NCI-H774 (cell line): Measurements from ENCODE around the gene TBXAS1.
A peak's percentile ranks its signal among the peaks of the same experiment; 100 is the strongest.

Experiments
- DNase-seq: peaks from one replicate; lab custom pipeline; 2025; lab: John Stamatoyannopoulos, UW

TBXAS1 gene

DNA sequence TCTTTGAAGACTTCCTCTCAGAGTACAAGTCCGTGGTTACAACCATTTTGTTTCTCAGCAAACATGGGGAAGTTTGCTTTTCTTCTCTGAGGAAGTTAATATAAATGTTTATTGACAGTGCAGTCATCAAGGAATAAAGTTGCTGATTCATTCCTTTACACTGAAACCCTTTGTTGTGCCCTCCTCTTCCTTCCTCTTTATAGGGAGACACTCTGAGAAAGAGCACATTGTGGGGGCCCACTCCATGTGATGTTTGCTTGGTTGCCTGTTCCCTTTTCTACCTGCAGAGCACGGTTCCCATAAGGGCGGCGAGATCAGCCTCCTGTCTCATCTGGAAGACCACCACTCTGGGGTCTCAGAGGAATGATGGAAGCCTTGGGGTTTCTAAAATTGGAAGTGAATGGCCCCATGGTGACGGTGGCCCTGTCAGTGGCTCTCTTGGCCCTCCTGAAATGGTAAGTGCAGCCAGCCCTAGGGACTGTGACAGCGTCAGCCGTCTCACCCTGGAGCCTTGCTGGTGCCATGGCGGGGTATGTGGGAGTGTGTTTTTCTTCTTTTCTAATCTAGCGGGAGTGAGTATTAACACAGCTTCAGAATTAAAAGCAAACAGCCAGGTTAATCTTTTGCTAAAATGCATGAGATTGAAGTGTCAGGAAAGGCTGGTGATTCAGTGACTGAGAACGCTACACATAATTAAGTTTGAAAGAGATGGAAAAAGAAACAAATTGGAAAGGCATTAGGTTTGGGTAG, at the start of gene TBXAS1:
TBXAS1 (plus strand) TSS at position 240 of the 750 bp plus-strand sequence; CDS start at position 367, 127 bp downstream.
- DNase-seq = no peak

DNA sequence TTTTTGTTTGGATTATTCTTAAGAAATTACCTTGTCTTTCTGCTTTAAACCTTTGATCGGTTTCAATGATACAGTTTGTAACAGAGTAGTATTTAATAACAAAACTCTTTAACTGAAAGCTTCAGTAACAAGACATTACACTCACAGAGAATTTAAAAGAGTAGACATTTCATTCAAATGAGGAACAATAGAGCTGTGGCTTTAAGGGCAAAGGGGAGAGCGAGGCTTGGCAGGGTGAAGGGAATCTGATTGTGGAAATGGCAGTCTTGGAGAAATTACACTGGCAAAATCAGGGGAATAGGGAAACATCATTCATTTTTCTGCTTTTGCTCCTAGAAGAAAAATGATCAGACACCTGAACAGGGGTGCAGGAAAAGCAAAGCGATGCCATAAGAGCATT, 46.1 kb upstream of the TBXAS1 start:
- no peak for DNase-seq

DNA sequence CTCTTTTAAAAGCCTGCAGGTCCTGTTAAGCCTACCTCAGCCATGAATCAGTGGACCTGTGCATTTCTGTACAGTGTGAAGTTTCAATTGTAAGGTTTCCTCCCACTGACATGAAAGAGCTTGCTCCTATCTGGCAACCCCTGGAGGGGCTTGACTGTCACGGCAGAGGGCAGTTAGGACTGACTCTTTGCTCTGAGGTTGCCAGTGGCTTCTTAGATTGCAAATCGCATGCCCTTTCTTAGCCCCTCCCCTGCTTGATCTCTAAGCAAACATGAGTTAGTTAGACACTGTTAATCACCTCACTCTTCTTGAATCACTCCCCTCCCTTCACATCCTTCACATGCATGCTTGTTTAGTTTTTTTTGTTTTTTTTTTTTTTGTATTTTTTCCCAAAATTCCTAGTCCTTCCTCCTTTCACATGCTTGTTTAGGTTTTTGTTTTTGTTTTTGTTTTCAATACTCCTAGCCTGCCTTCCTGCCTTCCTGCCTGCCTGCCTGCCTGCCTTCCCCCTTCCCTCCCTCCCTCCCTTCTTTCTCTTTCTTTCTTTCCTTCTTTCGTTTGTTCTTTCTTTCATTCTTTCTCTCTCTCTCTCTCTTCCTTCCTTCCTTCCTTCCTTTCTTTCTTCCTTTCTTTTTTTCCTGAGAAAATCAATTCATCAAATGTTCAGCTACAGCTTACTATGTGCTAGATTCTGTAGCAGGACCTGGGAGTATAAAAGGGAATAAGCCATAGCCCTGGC, 45.2 kb upstream of the TBXAS1 start:
- DNase-seq = no peak

DNA sequence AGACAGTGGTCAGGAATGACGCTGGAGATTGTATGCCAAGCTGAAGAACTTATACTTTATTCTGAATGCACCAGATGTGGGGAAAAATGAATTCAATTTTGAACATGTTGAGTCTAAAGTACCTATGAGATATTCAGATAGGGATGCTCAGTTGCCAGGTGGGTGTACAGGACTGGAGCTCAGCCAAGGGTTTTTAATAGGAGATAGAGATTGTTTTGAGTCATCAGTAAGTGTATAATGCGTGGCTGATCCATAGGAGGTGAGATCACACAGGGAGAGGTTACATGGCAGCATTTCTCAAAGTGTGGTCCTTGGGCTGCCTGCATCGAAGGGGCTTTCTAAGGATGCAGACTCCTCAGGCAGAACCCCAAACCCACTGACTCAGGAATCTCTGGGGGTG, 44.4 kb upstream of the TBXAS1 start:
- DNase-seq = no peak

DNA sequence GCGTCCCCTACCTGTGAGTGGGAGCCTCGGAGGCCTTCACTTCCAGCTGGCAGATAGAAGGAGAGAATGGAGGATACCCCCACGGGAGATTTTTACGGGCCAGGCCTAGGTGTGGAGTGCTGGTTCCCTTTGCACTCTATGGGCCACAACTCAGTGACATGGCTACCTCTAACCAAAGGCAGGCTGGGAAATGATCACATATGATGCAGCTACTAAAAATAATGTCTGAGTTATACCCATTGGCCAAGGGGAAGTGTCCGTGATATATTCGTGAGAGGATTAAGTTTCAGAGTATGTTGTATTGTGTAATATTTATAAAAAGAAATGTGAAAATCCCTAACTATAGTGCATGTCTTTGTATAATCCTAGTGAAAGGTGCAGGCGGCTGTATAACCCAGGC, 37.7 kb upstream of the TBXAS1 start:
- DNase-seq = no peak

DNA sequence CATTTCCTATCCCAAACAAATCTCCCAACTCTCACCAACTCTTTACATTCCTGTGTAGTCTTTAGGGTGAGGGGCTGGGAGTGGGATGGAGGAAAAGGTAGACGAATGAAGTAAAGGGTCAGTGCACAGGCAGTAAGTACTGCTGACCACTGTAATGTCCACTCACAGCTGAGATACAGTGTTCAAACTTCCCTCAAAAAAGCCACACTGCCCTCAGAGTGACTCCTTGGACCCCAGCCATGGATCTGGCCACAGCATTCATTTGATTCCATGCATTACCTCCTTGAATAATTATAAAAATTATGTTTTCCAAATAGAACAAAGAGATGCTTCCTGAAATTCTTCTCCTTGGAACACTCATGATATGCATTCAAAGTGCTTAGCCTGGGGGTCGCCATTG, 31.5 kb upstream of the TBXAS1 start:
- DNase-seq = no peak

DNA sequence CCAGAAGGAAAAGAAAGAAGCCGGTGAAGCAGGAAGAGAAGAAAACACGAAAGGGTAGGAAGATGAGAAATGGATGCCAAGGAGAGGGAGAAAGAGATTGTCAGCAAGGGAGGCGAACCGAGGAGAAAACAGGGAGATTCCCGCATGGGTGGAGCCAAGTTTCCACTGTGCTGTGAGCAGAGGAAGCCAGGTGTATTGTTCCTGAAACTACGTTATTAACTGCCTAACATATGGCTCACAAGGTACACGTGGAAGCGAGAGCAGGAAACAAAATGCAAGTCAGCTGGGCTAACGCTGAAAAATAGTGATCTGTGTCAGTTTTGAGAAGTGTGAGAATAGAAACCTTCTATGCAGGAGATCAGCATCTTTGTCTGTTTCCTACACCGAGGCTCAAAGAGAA, 30.8 kb upstream of the TBXAS1 start:
- DNase-seq = peak; percentile 11

DNA sequence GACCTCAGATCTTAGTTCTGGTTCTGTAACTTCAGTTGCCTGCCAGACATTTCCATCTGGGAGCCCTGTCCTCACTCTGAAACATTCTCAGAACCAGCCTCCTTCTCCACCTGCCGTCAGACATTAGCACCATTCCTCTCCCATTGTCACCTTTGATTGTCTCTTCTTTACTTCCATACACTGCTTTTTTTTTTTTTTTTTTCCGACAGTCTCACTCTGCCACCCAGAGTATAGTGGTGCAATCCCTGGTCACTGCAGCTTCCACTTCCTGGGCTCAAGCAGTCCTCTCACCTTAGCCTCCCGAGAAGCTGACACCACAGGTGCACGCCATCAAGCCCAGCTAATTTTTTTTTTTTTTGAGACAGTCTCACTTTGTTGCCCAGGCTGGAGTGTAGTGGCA, 30.2 kb upstream of the TBXAS1 start:
- DNase-seq = no peak

DNA sequence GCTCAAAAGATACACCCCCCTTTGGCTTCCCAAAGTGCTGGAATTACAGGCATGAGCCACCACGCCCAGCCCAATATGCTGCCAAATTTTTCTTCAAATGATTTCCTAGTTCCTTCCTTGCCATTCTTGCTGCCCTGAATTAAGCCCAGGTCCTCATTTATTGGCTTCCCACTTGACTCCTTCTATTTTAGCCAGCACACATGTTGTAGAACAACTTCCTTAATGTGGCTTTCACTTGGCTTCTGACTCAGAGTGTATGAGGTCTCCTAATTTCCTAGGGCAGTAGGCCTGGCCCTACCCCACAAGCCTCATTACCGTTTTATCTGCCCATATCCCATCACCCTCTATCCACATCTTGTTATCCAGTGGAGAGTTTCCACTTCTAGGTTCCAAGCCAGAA, 29.5 kb upstream of the TBXAS1 start:
- no peak for DNase-seq

DNA sequence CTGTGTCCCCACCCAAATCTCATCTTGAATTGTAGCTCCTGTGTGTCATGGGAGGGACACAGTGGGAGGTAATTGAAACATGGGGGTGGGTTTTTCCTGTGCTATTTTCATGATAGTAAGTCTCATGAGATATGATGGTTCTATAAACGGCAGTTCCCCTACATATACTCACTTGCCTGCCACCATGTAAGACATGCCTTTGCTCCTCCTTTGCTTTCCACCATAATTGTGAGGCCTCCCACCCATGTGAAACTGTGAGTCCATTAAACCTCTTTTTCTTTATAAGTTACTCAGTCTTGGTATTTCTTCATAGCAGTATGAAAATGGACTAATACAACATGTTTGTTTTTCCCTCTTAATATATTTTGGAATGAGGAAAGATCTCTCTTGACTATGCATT, 24.5 kb upstream of the TBXAS1 start:
- no peak for DNase-seq

DNA sequence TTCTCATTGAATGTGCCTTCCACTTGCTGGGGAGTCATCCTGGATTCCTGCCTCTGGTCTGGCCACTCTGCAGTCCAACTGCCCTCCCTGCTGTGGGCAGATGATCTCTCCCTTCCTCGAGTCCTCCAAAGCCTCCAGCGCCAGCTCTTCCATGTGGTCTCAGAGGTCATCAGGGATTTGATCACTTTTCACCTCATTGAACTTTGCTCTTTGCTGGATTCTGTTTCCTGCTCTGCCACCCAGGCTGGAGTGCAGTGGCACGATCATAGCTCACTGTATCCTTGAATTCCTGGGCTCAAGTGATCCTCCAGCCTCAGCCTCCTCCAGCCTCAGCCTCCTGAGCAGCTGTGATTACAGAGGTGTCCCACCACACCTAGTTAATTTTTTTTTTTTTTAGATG, 22.1 kb upstream of the TBXAS1 start:
- DNase-seq = no peak

DNA sequence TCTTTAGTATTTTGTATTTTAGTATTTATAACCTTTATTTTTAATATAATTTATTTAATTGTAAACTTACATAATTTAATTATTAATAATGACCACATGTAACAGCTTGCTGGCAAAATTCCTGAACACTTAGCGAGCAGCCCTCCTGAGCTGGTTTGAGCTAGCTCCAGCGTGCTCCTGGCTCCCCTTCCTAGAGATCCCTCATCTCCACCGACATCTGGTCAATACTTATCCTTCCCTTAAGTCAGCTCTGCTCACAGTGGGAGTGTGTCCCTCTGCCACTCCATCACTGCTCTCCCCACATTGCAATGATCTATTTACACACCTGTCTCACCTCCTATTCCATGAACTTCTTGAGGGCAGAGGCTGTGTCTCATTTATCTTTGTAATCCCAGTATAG, 20.6 kb upstream of the TBXAS1 start:
- DNase-seq = peak; percentile 0

DNA sequence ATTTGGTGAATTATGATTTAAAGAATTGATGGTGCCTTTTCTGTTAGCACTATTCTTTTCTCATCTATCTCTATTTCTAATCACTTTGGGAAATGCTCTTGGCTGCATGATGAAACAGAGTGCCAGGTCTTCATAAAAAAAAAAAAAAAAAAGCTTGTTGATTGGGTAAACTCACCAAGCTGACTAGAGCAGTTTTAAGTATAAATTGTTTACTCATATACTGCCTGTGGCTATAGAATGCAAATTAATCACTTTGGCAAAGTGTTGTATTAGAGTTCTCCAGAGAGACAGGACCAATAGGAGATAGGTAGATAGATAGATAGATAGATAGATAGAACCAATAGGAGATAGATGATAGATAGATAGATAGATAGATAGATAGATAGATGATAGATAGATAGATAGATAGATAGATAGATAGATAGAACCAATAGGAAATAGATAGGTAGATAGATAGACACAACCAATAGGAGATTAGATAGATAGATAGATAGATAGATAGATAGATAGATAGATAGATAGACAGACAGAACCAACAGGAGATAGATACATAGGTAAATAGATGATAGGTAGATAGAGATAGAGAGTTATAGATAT, 20.1 kb upstream of the TBXAS1 start:
- DNase-seq = no peak

DNA sequence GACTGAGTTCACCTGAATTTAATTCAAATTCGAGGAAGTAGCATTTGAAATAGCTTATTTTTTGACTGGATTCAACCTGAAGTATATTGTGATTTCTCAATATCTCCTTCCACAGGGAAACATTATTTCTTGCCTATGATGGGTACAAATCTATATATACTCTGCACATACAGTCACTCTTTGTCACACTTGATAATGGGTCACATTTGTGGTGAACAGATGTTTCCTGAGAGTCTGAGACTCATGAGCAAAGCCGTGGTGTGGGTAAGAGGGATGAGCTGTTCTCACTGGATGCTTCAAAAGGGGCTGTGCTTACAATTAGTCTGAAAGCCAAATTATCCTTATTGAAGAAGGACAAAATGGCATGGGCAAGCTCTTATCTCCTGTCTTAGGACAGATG, 18.0 kb upstream of the TBXAS1 start:
- no peak for DNase-seq

DNA sequence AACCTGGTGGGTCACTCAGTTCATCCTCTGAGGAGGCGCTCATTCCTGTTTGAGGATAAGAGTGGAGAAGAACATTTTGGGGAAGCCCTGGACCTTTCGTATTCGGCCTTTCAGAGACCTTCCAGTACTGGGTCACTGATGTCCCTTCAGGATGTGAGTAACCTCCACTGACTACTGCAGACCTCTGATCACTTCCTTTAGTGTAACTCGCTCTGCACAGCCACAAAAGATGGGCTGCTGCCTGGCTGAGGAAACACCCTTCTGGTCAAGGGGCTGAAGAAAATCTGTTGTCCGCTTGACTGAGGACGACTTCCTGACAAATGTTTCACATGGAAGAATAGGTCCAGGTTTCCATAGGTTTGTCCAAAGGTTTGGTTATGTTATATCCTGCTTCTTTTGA, 15.9 kb upstream of the TBXAS1 start:
- DNase-seq = no peak

DNA sequence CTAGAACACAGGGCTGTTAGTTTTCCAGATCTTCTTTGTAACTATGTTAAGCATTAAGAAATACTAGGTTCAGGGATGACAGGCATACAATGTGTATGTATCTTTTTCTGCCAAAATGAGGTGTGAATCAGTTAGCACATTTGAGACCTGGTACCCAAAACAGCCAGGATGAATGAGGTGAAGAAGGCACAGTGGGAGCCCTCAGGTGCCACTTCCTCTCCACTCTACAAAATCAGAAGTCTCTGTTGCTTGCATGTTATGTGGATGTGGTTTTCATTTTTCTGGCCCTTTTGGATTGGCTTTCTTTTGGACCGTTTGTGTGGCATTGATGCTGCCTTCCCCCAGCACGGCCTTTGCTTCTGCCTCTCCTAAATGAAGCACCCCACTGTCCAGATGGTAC, 15.4 kb upstream of the TBXAS1 start:
- no peak for DNase-seq

DNA sequence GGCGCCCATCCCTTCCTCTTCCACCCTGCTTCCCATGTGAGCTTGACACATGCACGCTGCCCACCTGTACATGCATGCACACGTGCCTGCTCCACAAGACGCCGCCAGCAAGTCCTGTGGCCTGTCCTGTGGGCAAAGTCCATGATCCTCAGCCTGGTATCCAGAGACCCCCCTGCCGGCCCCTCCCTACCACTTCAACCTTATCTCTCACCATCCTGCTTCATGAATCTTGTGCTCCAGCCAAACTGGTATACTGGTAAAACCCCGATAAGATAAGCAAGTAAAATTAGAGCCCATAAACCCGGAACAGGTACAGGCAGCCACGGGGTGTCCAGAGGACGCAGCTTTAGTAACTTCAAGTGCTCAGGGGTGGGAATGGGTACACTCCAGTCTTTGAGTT, 11.8 kb upstream of the TBXAS1 start:
- no peak for DNase-seq

DNA sequence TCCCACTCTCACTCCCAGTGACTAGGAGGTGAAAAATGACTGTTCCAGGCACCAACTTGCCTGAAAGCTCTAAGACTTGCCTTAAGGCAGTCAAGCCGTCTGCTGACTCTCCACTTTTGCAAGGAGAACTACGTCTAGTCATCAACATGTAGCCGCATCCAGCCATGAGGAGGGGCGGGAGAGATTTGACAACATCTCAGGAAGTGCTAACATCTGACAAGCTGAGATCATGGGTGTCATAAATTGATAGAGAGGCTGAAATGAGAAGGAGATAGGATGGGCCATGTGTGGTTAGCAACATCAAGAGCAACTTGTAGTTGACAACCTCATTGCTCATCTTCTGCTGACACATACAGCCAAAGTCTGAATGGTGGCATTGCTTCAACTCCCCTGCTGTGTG, 9.0 kb upstream of the TBXAS1 start:
- DNase-seq = no peak

DNA sequence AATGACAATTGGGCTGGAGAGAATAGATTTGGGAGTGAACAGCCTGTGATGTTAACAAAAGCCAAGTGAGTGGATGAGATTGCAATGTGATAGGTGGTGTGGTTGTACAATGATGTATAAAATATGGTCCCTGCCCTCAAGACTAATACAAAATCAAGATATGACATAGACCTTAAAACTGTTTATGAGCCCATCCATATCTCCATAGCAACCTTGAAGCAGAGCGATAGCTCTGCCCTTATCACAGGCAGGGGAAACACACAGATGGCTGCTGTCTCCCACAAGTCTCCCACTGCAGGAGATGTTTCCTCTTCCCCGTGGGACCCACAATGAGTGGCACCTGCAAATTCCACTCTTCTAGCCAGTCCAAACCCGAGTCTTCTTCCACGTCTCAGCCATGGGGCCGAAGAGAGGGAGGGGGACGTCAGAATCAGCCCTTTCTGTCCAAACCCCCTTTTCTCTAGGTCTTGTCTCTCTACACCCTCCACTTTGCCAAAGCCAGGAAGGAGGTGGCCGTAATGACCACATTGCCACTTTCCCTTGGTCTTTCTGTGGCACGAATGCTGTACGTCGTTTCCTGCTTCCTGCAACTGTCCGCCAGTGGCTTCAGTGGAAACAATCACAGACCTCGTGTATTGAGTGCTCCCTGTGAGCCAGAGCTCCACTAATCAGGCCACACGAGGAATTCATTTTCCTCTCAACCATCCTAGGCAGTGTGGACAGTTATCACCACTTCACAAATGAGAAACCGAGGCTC, 7.5 kb upstream of the TBXAS1 start:
- no peak for DNase-seq

DNA sequence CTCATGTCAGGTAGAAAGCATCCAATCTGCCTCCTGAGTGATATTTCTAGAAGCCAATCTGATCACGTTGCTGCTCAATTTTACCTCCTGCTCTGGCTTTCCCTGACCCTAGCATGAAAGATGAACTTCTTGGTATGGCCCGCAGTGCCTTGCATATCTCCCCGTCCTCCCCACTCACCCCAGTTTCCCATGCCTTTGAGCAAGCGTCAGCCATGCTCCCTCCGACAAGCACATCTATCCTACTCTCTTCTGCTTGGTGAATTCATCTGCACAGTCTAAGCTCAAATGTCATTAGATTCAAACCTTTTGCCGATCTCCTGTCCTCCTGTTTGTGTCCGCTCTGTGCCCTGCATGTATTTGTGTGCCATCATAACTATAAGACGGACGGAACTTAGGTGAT, 6.2 kb upstream of the TBXAS1 start:
- DNase-seq = no peak

DNA sequence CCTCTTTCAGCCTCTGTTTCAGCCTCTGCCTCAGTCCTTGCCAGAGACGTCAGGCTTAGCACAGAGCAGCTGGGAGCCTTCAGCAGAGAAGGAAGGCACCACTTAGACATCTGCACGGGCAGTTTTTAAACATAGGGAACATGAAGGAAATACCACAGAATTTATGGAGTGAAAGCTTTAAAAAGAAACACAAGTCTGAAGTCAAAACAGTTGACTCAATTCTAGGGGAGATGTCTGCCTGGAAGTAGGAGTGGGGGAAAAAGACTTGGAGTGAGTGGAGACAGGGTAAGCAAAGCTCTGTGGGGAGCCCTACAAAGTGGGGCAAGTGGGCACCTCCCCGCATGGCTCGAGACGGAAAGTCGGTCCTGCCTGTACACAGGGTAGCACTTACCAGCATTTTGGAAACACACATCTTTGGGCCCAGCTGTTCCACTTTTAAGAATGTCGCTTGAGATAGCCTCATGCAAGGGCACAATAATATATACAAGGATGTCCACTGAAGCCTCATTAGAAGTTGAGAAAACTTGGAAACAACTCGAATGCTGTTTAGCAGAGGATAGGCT, 5.0 kb upstream of the TBXAS1 start:
- no peak for DNase-seq

DNA sequence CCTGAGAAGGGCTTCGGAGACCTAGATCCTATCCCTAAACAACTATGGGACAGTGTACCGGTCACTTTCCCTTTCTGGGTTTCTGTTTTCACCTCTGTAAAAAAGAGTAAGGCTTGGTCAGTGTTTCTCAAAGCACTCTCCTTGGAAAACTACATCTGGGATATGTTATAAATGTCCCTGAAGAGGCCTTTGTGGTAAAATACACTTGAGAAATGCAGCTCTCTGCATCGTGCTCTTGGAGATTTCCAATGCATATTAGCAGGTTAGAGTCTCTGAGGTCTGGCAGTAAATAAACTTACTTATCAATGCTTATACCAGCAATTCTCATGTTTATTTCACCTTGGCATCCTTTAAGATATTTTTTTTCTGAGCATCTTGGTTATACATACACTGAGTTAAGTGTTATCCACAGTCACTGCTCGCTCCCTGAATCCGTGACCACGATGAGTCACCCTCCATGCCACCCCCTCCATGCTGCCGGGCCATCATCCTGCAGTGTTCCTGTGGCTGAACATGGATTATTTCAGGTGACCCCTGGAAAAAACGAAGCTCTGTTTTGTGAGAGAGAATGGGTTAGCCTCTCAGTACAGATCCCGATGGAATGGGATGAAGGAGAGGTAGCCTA, 3.3 kb upstream of the TBXAS1 start:
- no peak for DNase-seq
